MM.1S (cell line): ENCODE results near the gene FAM117A.

ENCODE experiments used
- EZH2 ChIP-seq: fragments of 300-600 bp; sonication (generic); optimal IDR thresholded peaks from 2 replicates; pipeline ENCODE3; 2017; ENCODE audit warnings: low read depth, mild to moderate bottlenecking, antibody characterized with exemption, low read length, mixed read lengths
- TF ChIP-seq, protein P1 (sequence below): fragments of 300-600 bp; sonication (generic); IDR thresholded peaks from 2 replicates; pipeline ENCODE4 v1.5.1; 2016; ENCODE audit warnings: antibody characterized with exemption, low read length, mixed read lengths

DNA sequence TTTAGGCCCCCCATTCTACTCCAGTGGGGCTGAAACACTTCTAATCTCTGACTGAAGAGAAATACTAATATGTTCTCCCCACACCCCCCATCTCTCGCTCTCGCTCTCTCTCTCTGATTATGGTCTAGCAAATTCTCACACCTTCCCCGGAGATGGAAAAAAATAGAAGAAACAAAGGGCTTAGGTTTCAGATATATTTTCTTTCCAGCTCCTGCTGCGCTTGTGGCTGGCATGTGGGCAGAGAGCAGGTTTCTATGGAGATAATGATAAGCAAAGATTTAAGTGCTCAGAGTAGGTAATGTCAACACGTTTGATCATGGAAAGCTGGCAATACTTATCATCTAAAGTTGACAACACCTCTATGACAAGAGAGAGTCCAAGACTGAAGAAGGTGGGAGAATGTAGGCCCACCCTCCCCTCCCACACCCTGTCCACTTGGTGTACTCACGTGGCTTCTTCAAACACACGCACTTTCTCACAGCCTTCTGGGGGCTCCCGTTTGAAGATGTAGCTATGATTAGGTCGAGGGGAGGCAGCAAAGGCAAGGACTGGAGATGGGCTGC, 48.1 kb downstream of the FAM117A start:
- TF ChIP-seq, protein P1, sequence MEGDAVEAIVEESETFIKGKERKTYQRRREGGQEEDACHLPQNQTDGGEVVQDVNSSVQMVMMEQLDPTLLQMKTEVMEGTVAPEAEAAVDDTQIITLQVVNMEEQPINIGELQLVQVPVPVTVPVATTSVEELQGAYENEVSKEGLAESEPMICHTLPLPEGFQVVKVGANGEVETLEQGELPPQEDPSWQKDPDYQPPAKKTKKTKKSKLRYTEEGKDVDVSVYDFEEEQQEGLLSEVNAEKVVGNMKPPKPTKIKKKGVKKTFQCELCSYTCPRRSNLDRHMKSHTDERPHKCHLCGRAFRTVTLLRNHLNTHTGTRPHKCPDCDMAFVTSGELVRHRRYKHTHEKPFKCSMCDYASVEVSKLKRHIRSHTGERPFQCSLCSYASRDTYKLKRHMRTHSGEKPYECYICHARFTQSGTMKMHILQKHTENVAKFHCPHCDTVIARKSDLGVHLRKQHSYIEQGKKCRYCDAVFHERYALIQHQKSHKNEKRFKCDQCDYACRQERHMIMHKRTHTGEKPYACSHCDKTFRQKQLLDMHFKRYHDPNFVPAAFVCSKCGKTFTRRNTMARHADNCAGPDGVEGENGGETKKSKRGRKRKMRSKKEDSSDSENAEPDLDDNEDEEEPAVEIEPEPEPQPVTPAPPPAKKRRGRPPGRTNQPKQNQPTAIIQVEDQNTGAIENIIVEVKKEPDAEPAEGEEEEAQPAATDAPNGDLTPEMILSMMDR = no peak
- no peak for TF ChIP-seq EZH2
